Heart right ventricle (tissue), 16 donors: ENCODE data around the gene NKPD1. TPM values are rescaled to one million over a fixed set of nuclear protein-coding genes. Genes with fewer than 3 reads are reported as not detected.

Experiments
- ATAC-seq, 8 donors: fragments of 200-7000 bp; cut with Tn5 transposase; one replicate each; pipeline ENCODE4 v1.9.1; 2020; ENCODE audit warnings: mild to moderate bottlenecking in 8 of 8, moderate library complexity in 8 of 8, moderate number of reproducible peaks in 1 of 8
- DNase-seq, 2 donors: peaks; one replicate each; pipeline ENCODE4 v3.0.0-alpha.2; 2020
- H3K27ac ChIP-seq, 10 donors: fragments of 200-600 bp; sonication (generic) in 2 of 10; one replicate each; pipeline versions ENCODE4 v1.5.0 to v1.8.0; 2020 to 2022; ENCODE audit warnings: mild to moderate bottlenecking in 3 of 10
- H3K27me3 ChIP-seq, 7 donors: fragments of 200-600 bp; one replicate each; pipeline ENCODE4 v1.8.0; 2021 to 2022; ENCODE audit warnings: mild to moderate bottlenecking in 2 of 7
- H3K36me3 ChIP-seq, 9 donors: fragments of 200-600 bp; sonication (generic) in 1 of 9; one replicate each; pipeline versions ENCODE4 v1.5.0 to v1.8.0; 2020 to 2022; ENCODE audit warnings: mild to moderate bottlenecking in 2 of 9
- H3K4me1 ChIP-seq, 9 donors: fragments of 200-600 bp; sonication (generic) in 1 of 9; one replicate each; pipeline versions ENCODE4 v1.5.0 to v1.8.0; 2020 to 2022; ENCODE audit warnings: mild to moderate bottlenecking in 4 of 9
- H3K4me3 ChIP-seq, 10 donors: fragments of 200-600 bp; sonication (generic) in 2 of 10; one replicate each; pipeline versions ENCODE4 v1.5.0 to v1.8.0; 2020 to 2022; ENCODE audit warnings: mild to moderate bottlenecking in 7 of 10, moderate library complexity in 2 of 10
- H3K9me3 ChIP-seq, 11 donors: fragments of 200-600 bp in 10 of 11; sonication (generic) in 2 of 11; one replicate each; pipeline versions ENCODE4 v1.5.0 to v1.8.0; 2013 to 2022; ENCODE audit warnings: mild to moderate bottlenecking in 2 of 11, control low read depth in 1 of 11, moderate library complexity in 1 of 11
- CTCF ChIP-seq, 9 donors: fragments of 200-600 bp; sonication (generic) in 2 of 9; IDR thresholded peaks; one replicate each; pipeline versions ENCODE4 v1.5.0 to v1.8.0; 2021 to 2022; ENCODE audit warnings: antibody characterized with exemption in 9 of 9, mild to moderate bottlenecking in 5 of 9, moderate library complexity in 1 of 9
- WGBS, 2 donors: extraction: QIAGEN DNeasy Blood & Tissue Kit; methylation state at CpG; one replicate each; pipeline ENCODE4 v1.1.7; 2013; ENCODE audit warnings: inconsistent platforms in 1 of 2; 5-methylcytosine and 5-hydroxymethylcytosine counted together
- intact Hi-C, 10 donors: fragments of 100-400 bp; cut with DNase I; formaldehyde crosslinking; loops; one replicate each; pipeline versions ENCODE4 v1.11.1 to v1.14.2; 2022
- polyA plus RNA-seq, 2 donors: library from polyadenylated mRNA; stranded (reverse); fragments of 200-250 nt; gene quantifications; one replicate each; pipeline ENCODE4 v1.2.3, GENCODE V29; 2013
- total RNA-seq, 10 donors: library from RNA; stranded (reverse); fragmentation: NEBNext Ultra II Directional in 3 of 10; extraction: Animal tissue kit (Norgen Biotek cat#: 25700) in 3 of 10; gene quantifications; one replicate each; pipeline versions ENCODE4 v1.2.1 to v1.2.4, GENCODE V29; 2021 to 2023
- donor health status: Arrhythmogenic right ventricular cardiomyopathy.
- donor health status: ischemic (EF 13 %, LVEDD 7.1; RV severe dilation, severe dysfunction).
- donor health status: healthy with polysubstance abuse.
- donor health status: DM: no; HTN: yes; CAD: no.
- donor health status: DM: no; HTN: no; CAD: no.
- donor health status: ischemic (EF 25% LVEDD 6.9; RV normal size, moderate dysfunction).
- donor health status: ischemic (EF 25% LVEDD 5.7; RV mildly dilated, moderate dysfunction).
- donor health status: healthy.
- donor health status: DM: yes; HTN: yes; CAD: no.
- donor health status: Ischemic cardiomyopathy.
- donor health status: ischemic (EF 35%, LVEDD 5.7; RV mildly dilated, moderate dysfunction).
- donor health status: nonischemic (EF 11% LVEDD 7.7; RV severe dilation, severe dysfunction).
- donor health status: DM: yes; HTN: yes; CAD: no.
- donor health status: PGD.
- donor health status: ischemic (EF 29% LVEDD 5.4; RV normal size, mild dysfunction).
- donor health status: nonischemic (EF 23%, LVEDD 6.1; RV moderate dilation, normal function).

Gene NKPD1
- total and polyA plus RNA-seq, 12 donors, result 0.06 to 0.09 (median 0.07) TPM; not detected in 7

- Histone ChIP-seq H3K4me3 (no peak overlapping the region), H3K27me3 (no peaks in the 10 kb centered on the region), H3K9me3 (no peaks in the 10 kb centered on the region), H3K4me1 (peaks cover 0 to 7% (median 0%) of the 10 kb centered on the region in 9 donors), H3K36me3 (peaks cover 0 to 6% (median 0%) of the 10 kb centered on the region in 9 donors), H3K27ac (no peak overlapping the region)
- no peak for TF ChIP-seq CTCF (IDR thresholded peaks at IDR 0.05)
- WGBS, 2 donors, result 91 to 94% methylated on average over 5 of the region's 5 CpGs
- no peak for ATAC-seq
- no peak for DNase-seq
- intact Hi-C loops, result no loop called here
Observed at GRCh38 chr19:45128806-45129205, 32.0 kb downstream of the NKPD1 start.

GRCh38 chr19:45128146-45128545 is 32.6 kb downstream of the NKPD1 start:
- intact Hi-C loops, result no loop called here
- ATAC-seq (no peak), DNase-seq (no peak)
- no peak for TF ChIP-seq CTCF (IDR thresholded peaks at IDR 0.05)
- 95 to 96% methylated on average over 5 of the region's 5 CpGs for WGBS, 2 donors
- Histone ChIP-seq H3K36me3 (peaks cover 0 to 6% (median 0%) of the 10 kb centered on the region in 9 donors), H3K4me3 (no peak overlapping the region), H3K27ac (no peak overlapping the region), H3K9me3 (no peaks in the 10 kb centered on the region), H3K27me3 (no peaks in the 10 kb centered on the region), H3K4me1 (peaks cover 0 to 7% (median 0%) of the 10 kb centered on the region in 9 donors)

GRCh38 chr19:45126654-45127053 is 34.1 kb downstream of the NKPD1 start:
- H3K27me3 ChIP-seq, result no peaks in the 10 kb centered on the region
- H3K9me3 ChIP-seq, result no peaks in the 10 kb centered on the region
- intact Hi-C loops, result no loop called here
- H3K27ac ChIP-seq, result no peak overlapping the region
- no peak for TF ChIP-seq CTCF (IDR thresholded peaks at IDR 0.05)
- ATAC-seq (no peak), DNase-seq (no peak)
- peaks cover 0 to 6% (median 0%) of the 10 kb centered on the region in 9 donors for H3K36me3 ChIP-seq
- no peak overlapping the region for H3K4me3 ChIP-seq
- WGBS, 2 donors, result 90% methylated on average over 7 of the region's 7 CpGs
- H3K4me1 ChIP-seq, result peaks cover 0 to 7% (median 0%) of the 10 kb centered on the region in 9 donors

GRCh38 chr19:45125975-45126493 is 34.7 kb downstream of the NKPD1 start:
- H3K36me3 ChIP-seq, result peaks cover 0 to 6% (median 0%) of the 10 kb centered on the region in 9 donors
- peaks cover 0 to 7% (median 0%) of the 10 kb centered on the region in 9 donors for H3K4me1 ChIP-seq
- peak in 7 of 8 donors; percentile 59 to 74 (median 63) for ATAC-seq
- H3K27me3 ChIP-seq, result no peaks in the 10 kb centered on the region
- TF ChIP-seq CTCF (IDR thresholded peaks at IDR 0.05), result peak; percentile 36 to 76 (median 65)
- peak; percentile 28 to 48 for DNase-seq
- H3K9me3 ChIP-seq, result no peaks in the 10 kb centered on the region
- no peak overlapping the region for H3K4me3 ChIP-seq
- WGBS, 2 donors, result 62 to 64% methylated on average over 12 of the region's 12 CpGs
- H3K27ac ChIP-seq, result no peak overlapping the region
- intact Hi-C loops, result no loop called here
